HepG2 (cell line): Measurements from ENCODE around the gene CDR2L. TPM values are rescaled to one million over a fixed set of nuclear protein-coding genes. Genes with fewer than 3 reads are reported as not detected.
A peak's percentile ranks its signal among the peaks of the same experiment; 100 is the strongest.

Source experiments
- ARNT ChIP-seq: fragments of 450-650 bp; IDR thresholded peaks from 2 replicates; pipeline ENCODE4 v1.6.1; 2017
- BCL3 ChIP-seq: sonication (generic); formaldehyde crosslinking; IDR thresholded peaks from 2 replicates; pipeline ENCODE4 v1.5.1; 2020; ENCODE audit warnings: mild to moderate bottlenecking, missing genetic modification reagents, moderate library complexity
- BRD4 ChIP-seq: sonication (generic); formaldehyde crosslinking; IDR thresholded peaks from 2 replicates; pipeline ENCODE4 v1.4.0; 2020; ENCODE audit warnings: missing genetic modification reagents
- CBX2 ChIP-seq, 2 experiments: fragments of 200-600 bp in 1 of 2; sonication (generic); formaldehyde crosslinking in 1 of 2; IDR thresholded peaks; 2 replicates each; pipeline versions ENCODE4 v1.7.0 to v1.8.1; 2018 to 2022; ENCODE audit warnings: low read depth in 2 of 2, low read length in 1 of 2, mild to moderate bottlenecking in 1 of 2, missing genetic modification reagents in 1 of 2
- CENPBD1 ChIP-seq: sonication (generic); formaldehyde crosslinking; IDR thresholded peaks from 2 replicates; pipeline ENCODE4 v1.8.0; 2022; ENCODE audit warnings: missing genetic modification reagents, low read depth, mild to moderate bottlenecking, borderline replicate concordance
- GABPB1 ChIP-seq: IDR thresholded peaks from 2 replicates; pipeline ENCODE4 v1.6.1; 2016; ENCODE audit warnings: mild to moderate bottlenecking, missing genetic modification reagents, moderate library complexity, missing compliant biosample characterization
- GLI4 ChIP-seq: sonication (generic); formaldehyde crosslinking; IDR thresholded peaks from 2 replicates; pipeline ENCODE4 v1.5.1; 2020; ENCODE audit warnings: missing genetic modification reagents, mild to moderate bottlenecking, moderate library complexity, borderline replicate concordance
- HDAC2 ChIP-seq: sonication (generic); formaldehyde crosslinking; IDR thresholded peaks from 2 replicates; pipeline ENCODE4 v1.4.0; 2020; ENCODE audit warnings: missing genetic modification reagents
- MAFF ChIP-seq: IDR thresholded peaks from 2 replicates; pipeline ENCODE4 v1.6.1; 2011; ENCODE audit warnings: low read depth, low read length, improper control_type of control experiment
- MIER3 ChIP-seq: IDR thresholded peaks from 2 replicates; pipeline ENCODE4 v1.6.1; 2016; ENCODE audit warnings: missing compliant biosample characterization, borderline replicate concordance
- MTF1 ChIP-seq: sonication (generic); formaldehyde crosslinking; IDR thresholded peaks from 2 replicates; pipeline ENCODE4 v1.5.0; 2020; ENCODE audit warnings: missing genetic modification reagents
- MXD3 ChIP-seq: IDR thresholded peaks from 2 replicates; pipeline ENCODE4 v1.6.1; 2016; ENCODE audit warnings: mild to moderate bottlenecking, missing biosample characterization, missing genetic modification reagents
- MYC ChIP-seq: sonication (generic); formaldehyde crosslinking; IDR thresholded peaks from 2 replicates; pipeline ENCODE4 v1.9.0; 2021; ENCODE audit warnings: missing genetic modification reagents, borderline replicate concordance
- ZBTB7B ChIP-seq: sonication (generic); formaldehyde crosslinking; IDR thresholded peaks from 2 replicates; pipeline ENCODE4 v1.4.0; 2020; ENCODE audit warnings: missing genetic modification reagents
- ZFP82 ChIP-seq: sonication (generic); formaldehyde crosslinking; IDR thresholded peaks from 2 replicates; pipeline ENCODE4 v1.5.1; 2020; ENCODE audit warnings: mild to moderate bottlenecking, missing genetic modification reagents, borderline replicate concordance
- ZNF138 ChIP-seq: sonication (generic); formaldehyde crosslinking; IDR thresholded peaks from 2 replicates; pipeline ENCODE4 v1.5.0; 2020; ENCODE audit warnings: mild to moderate bottlenecking, low read depth, missing genetic modification reagents
- ZNF224 ChIP-seq: sonication (generic); formaldehyde crosslinking; IDR thresholded peaks from 2 replicates; pipeline ENCODE4 v1.5.0; 2020; ENCODE audit warnings: mild to moderate bottlenecking, missing genetic modification reagents
- ZNF264 ChIP-seq: sonication (generic); formaldehyde crosslinking; IDR thresholded peaks from 2 replicates; pipeline ENCODE4 v1.4.0; 2020; ENCODE audit warnings: missing genetic modification reagents
- ZNF280D ChIP-seq: sonication (generic); formaldehyde crosslinking; IDR thresholded peaks from 2 replicates; pipeline ENCODE4 v1.5.1; 2020; ENCODE audit warnings: mild to moderate bottlenecking, missing genetic modification reagents
- ZNF333 ChIP-seq: sonication (generic); formaldehyde crosslinking; IDR thresholded peaks from 2 replicates; pipeline ENCODE4 v1.4.0; 2020; ENCODE audit warnings: mild to moderate bottlenecking, missing genetic modification reagents, borderline replicate concordance
- ZNF543 ChIP-seq: sonication (generic); formaldehyde crosslinking; IDR thresholded peaks from 2 replicates; pipeline ENCODE4 v1.4.0; 2020; ENCODE audit warnings: mild to moderate bottlenecking, missing genetic modification reagents
- ZNF550 ChIP-seq: sonication (generic); formaldehyde crosslinking; IDR thresholded peaks from 2 replicates; pipeline ENCODE4 v1.4.0; 2020; ENCODE audit warnings: mild to moderate bottlenecking, missing genetic modification reagents, borderline replicate concordance
- ZNF572 ChIP-seq: sonication (generic); formaldehyde crosslinking; IDR thresholded peaks from 2 replicates; pipeline ENCODE4 v1.5.1; 2020; ENCODE audit warnings: mild to moderate bottlenecking, missing genetic modification reagents
- ZNF615 ChIP-seq: sonication (generic); formaldehyde crosslinking; IDR thresholded peaks from 2 replicates; pipeline ENCODE4 v1.5.0; 2020; ENCODE audit warnings: mild to moderate bottlenecking, missing genetic modification reagents, borderline replicate concordance
- ZNF674 ChIP-seq: sonication (generic); formaldehyde crosslinking; IDR thresholded peaks from 2 replicates; pipeline ENCODE4 v1.5.0; 2020; ENCODE audit warnings: low read depth, mild to moderate bottlenecking, missing genetic modification reagents
- ZNF775 ChIP-seq: sonication (generic); formaldehyde crosslinking; IDR thresholded peaks from 2 replicates; pipeline ENCODE4 v1.4.0; 2020; ENCODE audit warnings: missing genetic modification reagents, mild to moderate bottlenecking, moderate library complexity, borderline replicate concordance
- polyA plus RNA-seq, 8 experiments: library from polyadenylated mRNA; depleted of rRNA in 3 of 8; stranded (reverse) in 7 of 8; unstranded in 1 of 8; fragments of >200 nt; fragmentation: Illumina TruSeq in 4 of 8; extraction: Trizol in 4 of 8; gene quantifications; 2 replicates each; pipeline versions ENCODE4 v1.2.1 to v1.2.3, GENCODE V29; 2011 to 2016; ENCODE audit warnings: low read depth in 4 of 8, missing spikeins in 1 of 8, mixed read lengths in 1 of 8; ENCODE audit not compliant: insufficient read depth in 1 of 8
- total RNA-seq, 5 experiments: library from RNA; depleted of rRNA; stranded (reverse); fragments of >200 nt; fragmentation: Illumina TruSeq; extraction: Trizol; gene quantifications; 2 replicates each; pipeline ENCODE4 v1.2.3, GENCODE V29; 2016; ENCODE audit warnings: low read depth in 1 of 5

Gene CDR2L
- total and polyA plus RNA-seq, 2 of the 13 experiments (the other 11 are each of a cell fraction or from before 2014, with no cell fraction given): 1.9 to 2.1 TPM

GRCh38 chr17:74981979-74982662, 5.3 kb upstream of the CDR2L start (continued):
- peak; percentile 90 for TF ChIP-seq MXD3 (CRISPR knock-in tag)
- 0 out of 2 replicates have a peak, but pooled peaks have one; percentile 59 for TF ChIP-seq ZNF550 (CRISPR knock-in tag)
- TF ChIP-seq MAFF: no peak
- peak; percentile 73 for TF ChIP-seq BRD4
- peak; percentile 98 for TF ChIP-seq ZNF615 (CRISPR knock-in tag)
- peak; percentile 85 for TF ChIP-seq ZBTB7B
- peak; percentile 93; the same call in 1 of the 2 replicates for TF ChIP-seq ZNF674
- TF ChIP-seq ZNF775 (CRISPR knock-in tag): no peak; the same call in 1 of the 2 replicates
- peak; percentile 89 for TF ChIP-seq ZNF543 (CRISPR knock-in tag)
- no peak for TF ChIP-seq MTF1 (CRISPR knock-in tag)
- TF ChIP-seq HDAC2 (CRISPR knock-in tag): peak; percentile 50
- TF ChIP-seq ZFP82 (CRISPR knock-in tag): no peak; the same call in none of the 2 replicates
- no peak; the same call in 1 of the 2 replicates for TF ChIP-seq CENPBD1 (CRISPR knock-in tag)
- no peak for TF ChIP-seq ARNT
- peak; percentile 85 for TF ChIP-seq MYC (CRISPR knock-in tag)
- TF ChIP-seq ZNF224: peak; percentile 93; the same call in 1 of the 2 replicates
- no peak; the same call in none of the 2 replicates for TF ChIP-seq ZNF264 (CRISPR knock-in tag)
- peak; percentile 93 for TF ChIP-seq ZNF280D (CRISPR knock-in tag)
- TF ChIP-seq MIER3 (CRISPR knock-in tag): peak; percentile 45; the same call in 1 of the 2 replicates
- TF ChIP-seq ZNF572 (CRISPR knock-in tag): 0 out of 2 replicates have a peak, but pooled peaks have one; percentile 13
- TF ChIP-seq CBX2 (IDR thresholded peaks at IDR 0.05; ENCODE audit: low read depth, low read length): no peak
- TF ChIP-seq CBX2 (CRISPR knock-in tag; IDR thresholded peaks at IDR 0.05; ENCODE audit: low read depth): no peak; the same call in 1 of the 2 replicates
- peak; percentile 96 for TF ChIP-seq BCL3 (CRISPR knock-in tag)
- TF ChIP-seq GLI4: no peak
- peak; percentile 93 for TF ChIP-seq ZNF138
- peak; percentile 93; the same call in 1 of the 2 replicates for TF ChIP-seq ZNF333
- TF ChIP-seq GABPB1: peak; percentile 98
